ENCODE measurements around the gene A4GNT.

A4GNT gene

DNA sequence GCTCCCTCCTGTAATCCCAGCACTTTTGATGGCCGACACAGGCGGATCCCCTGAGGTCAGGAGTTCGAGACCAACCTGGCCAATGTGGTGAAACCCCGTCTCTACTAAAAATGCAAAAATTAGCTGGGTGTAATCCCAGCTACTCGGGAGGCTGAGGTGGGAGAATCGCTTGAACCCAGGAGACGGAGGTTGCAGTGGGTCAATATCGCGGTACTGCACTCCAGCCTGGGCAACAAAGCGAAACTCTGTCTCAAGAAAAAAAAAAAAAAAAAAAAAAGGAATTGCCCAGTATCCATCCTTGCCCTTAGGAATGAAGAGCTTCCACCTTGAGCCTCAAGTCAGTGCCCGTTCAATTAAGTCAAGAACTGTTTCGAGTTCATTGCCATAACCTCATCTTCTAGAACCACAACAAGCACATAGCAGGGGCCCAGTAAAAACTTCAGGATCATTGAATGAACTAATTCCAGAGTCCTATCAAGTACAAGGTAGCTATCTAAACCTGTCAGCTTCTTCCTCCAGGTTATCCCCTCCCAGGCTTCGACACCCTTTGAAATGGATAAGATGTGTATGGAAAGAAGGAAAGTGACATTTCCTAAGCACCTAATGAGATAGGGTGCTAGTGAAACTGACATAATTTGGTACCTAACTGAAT, 41.7 kb upstream of the A4GNT start:
- H3F3A ChIP-seq (ENCODE audit: insufficient read depth) = peaks cover 18% of the 10 kb centered on the region
- H2AFZ ChIP-seq (ENCODE audit: low read depth, low read length, severe bottlenecking) = peak overlapping the region; percentile 93
- peak overlapping the region; percentile 73 for H3K9ac ChIP-seq (ENCODE audit: low read length)
- peak overlapping the region; percentile 86 for H3K4me3 ChIP-seq (ENCODE audit: insufficient read depth, low read length, poor library complexity, severe bottlenecking)
- H3K4me2 ChIP-seq (ENCODE audit: low read depth, low read length, poor library complexity, severe bottlenecking) = peak overlapping the region; percentile 93
- peaks cover 33% of the 10 kb centered on the region for H3K79me2 ChIP-seq (ENCODE audit: insufficient read depth, low read length)
- peaks cover 14% of the 10 kb centered on the region for H3K36me3 ChIP-seq (ENCODE audit: low read length)
- H3K9me2 ChIP-seq (replicated peaks; ENCODE audit: insufficient read depth, low read length) = no peaks in the 10 kb centered on the region
- H3K27me3 ChIP-seq (ENCODE audit: low read length) = no peaks in the 10 kb centered on the region
- peak overlapping the region; percentile 74 for H3K27ac ChIP-seq (ENCODE audit: low read depth, low read length)
- H3K9me3 ChIP-seq (ENCODE audit: insufficient read depth, low read length) = no peaks in the 10 kb centered on the region
- H4K20me1 ChIP-seq (ENCODE audit: low read depth, low read length) = no peaks in the 10 kb centered on the region
- TF ChIP-seq EZH2phosphoT487 (conservative IDR thresholded peaks at IDR 0.05; ENCODE audit: low read length) = no peak
- TF ChIP-seq, protein P1, sequence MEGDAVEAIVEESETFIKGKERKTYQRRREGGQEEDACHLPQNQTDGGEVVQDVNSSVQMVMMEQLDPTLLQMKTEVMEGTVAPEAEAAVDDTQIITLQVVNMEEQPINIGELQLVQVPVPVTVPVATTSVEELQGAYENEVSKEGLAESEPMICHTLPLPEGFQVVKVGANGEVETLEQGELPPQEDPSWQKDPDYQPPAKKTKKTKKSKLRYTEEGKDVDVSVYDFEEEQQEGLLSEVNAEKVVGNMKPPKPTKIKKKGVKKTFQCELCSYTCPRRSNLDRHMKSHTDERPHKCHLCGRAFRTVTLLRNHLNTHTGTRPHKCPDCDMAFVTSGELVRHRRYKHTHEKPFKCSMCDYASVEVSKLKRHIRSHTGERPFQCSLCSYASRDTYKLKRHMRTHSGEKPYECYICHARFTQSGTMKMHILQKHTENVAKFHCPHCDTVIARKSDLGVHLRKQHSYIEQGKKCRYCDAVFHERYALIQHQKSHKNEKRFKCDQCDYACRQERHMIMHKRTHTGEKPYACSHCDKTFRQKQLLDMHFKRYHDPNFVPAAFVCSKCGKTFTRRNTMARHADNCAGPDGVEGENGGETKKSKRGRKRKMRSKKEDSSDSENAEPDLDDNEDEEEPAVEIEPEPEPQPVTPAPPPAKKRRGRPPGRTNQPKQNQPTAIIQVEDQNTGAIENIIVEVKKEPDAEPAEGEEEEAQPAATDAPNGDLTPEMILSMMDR (IDR thresholded peaks at IDR 0.05; ENCODE audit: insufficient read depth, low read length, poor library complexity, severe bottlenecking) = no peak

DNA sequence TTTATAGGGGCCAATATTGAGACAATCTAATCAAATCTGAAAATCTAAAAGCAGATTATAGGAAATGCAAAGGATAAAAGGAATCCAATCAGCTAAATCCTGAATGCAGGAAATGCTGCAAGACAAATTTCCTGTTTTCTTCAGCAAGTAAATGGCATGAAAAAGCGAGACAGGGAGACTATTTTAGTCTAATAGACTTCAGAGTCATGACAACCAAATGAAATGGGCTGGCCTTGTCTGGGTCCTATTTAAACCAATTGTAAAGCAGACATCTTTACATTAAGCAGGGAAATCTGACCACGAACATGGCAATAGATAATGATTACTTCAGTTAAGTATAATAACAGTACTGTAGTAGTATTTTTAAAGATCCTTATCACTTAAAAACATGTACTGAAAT, 40.4 kb upstream of the A4GNT start:
- Histone ChIP-seq H3K27ac (ENCODE audit: low read depth, low read length) (no peak overlapping the region), H3K9ac (ENCODE audit: low read length) (no peak overlapping the region), H3K9me2 (replicated peaks; ENCODE audit: insufficient read depth, low read length) (no peaks in the 10 kb centered on the region), H2AFZ (ENCODE audit: low read depth, low read length, severe bottlenecking) (no peak overlapping the region), H3K36me3 (ENCODE audit: low read length) (peaks cover 14% of the 10 kb centered on the region), H3F3A (ENCODE audit: insufficient read depth) (peaks cover 18% of the 10 kb centered on the region), H3K4me3 (ENCODE audit: insufficient read depth, low read length, poor library complexity, severe bottlenecking) (no peak overlapping the region), H3K79me2 (ENCODE audit: insufficient read depth, low read length) (peaks cover 33% of the 10 kb centered on the region), H3K4me2 (ENCODE audit: low read depth, low read length, poor library complexity, severe bottlenecking) (peak overlapping the region; percentile 93), H3K9me3 (ENCODE audit: insufficient read depth, low read length) (no peaks in the 10 kb centered on the region), H4K20me1 (ENCODE audit: low read depth, low read length) (no peaks in the 10 kb centered on the region), H3K27me3 (ENCODE audit: low read length) (no peaks in the 10 kb centered on the region)
- TF ChIP-seq, protein P1 (IDR thresholded peaks at IDR 0.05; ENCODE audit: insufficient read depth, low read length, poor library complexity, severe bottlenecking) = no peak
- no peak for TF ChIP-seq EZH2phosphoT487 (conservative IDR thresholded peaks at IDR 0.05; ENCODE audit: low read length)

DNA sequence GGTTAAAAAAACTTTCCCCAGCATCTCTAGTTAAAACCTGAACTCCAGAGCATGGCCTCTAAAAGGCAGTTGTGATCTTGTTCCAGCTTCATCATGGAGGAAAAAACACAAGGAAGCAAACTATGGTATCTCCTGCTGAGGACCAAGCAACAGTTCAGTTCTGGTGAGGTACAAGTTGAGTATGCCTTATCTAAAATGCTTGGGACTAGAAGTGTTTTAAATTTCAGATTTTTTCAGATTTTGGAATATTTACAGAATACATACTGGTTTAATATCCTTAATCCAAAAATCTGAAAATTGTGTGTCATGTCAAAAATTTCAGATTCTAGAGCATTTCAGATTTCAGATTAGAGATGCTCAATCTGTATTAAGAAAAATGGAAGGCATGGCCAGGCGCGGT, 32.9 kb upstream of the A4GNT start:
- H3K9ac ChIP-seq (ENCODE audit: low read length) = no peak overlapping the region
- no peak overlapping the region for H3K27ac ChIP-seq (ENCODE audit: low read depth, low read length)
- H3K36me3 ChIP-seq (ENCODE audit: low read length) = peaks cover 28% of the 10 kb centered on the region
- H3K27me3 ChIP-seq (ENCODE audit: low read length) = no peaks in the 10 kb centered on the region
- no peak overlapping the region for H3K4me3 ChIP-seq (ENCODE audit: insufficient read depth, low read length, poor library complexity, severe bottlenecking)
- no peaks in the 10 kb centered on the region for H4K20me1 ChIP-seq (ENCODE audit: low read depth, low read length)
- H3K9me2 ChIP-seq (replicated peaks; ENCODE audit: insufficient read depth, low read length) = no peaks in the 10 kb centered on the region
- H2AFZ ChIP-seq (ENCODE audit: low read depth, low read length, severe bottlenecking) = no peak overlapping the region
- H3K4me2 ChIP-seq (ENCODE audit: low read depth, low read length, poor library complexity, severe bottlenecking) = no peak overlapping the region
- H3K9me3 ChIP-seq (ENCODE audit: insufficient read depth, low read length) = no peaks in the 10 kb centered on the region
- H3F3A ChIP-seq (ENCODE audit: insufficient read depth) = no peaks in the 10 kb centered on the region
- peaks cover 2% of the 10 kb centered on the region; the same call in 1 of the 2 replicates for H3K79me2 ChIP-seq (ENCODE audit: insufficient read depth, low read length)
- TF ChIP-seq EZH2phosphoT487 (conservative IDR thresholded peaks at IDR 0.05; ENCODE audit: low read length) = no peak
- TF ChIP-seq, protein P1 (IDR thresholded peaks at IDR 0.05; ENCODE audit: insufficient read depth, low read length, poor library complexity, severe bottlenecking) = no peak
